CD4-positive, alpha-beta T cell (primary cell): ENCODE results near the gene KCNJ2. TPM values are rescaled to one million over a fixed set of nuclear protein-coding genes. Genes with fewer than 3 reads are reported as not detected.

Source experiments
- ATAC-seq: fragments of 200-7000 bp; cut with Tn5 transposase; one replicate; pipeline ENCODE4 v1.10.0; 2022; ENCODE audit warnings: mild to moderate bottlenecking; ENCODE audit not compliant: poor library complexity
- CTCF ChIA-PET: fragments of 350-600 bp; sonication (Branson Sonifier 250); formaldehyde crosslinking; loops from one replicate; lab custom pipeline; 2021; ENCODE audit warnings: antibody characterized with exemption, inconsistent platforms; lab: Charles Lee
- POLR2A ChIA-PET: fragments of 350-600 bp; sonication (Branson Sonifier 250); formaldehyde crosslinking; loops from one replicate; lab custom pipeline; 2021; ENCODE audit warnings: antibody characterized with exemption, inconsistent platforms; lab: Charles Lee
- DNase-seq, 14 experiments: peaks; one replicate each; pipeline ENCODE4 v3.0.0-alpha.2; 2013 to 2020; ENCODE audit warnings: mixed read lengths in 2 of 14
- H3K27ac ChIP-seq, 2 donors: one replicate each; pipeline versions ENCODE4 v1.5.1 to v1.7.0; 2013; ENCODE audit warnings: low read length in 2 of 2, low read depth in 1 of 2, mild to moderate bottlenecking in 1 of 2
- H3K27me3 ChIP-seq, 2 experiments: 1 replicate in 1 of 2; 2 replicates in 1 of 2; pipeline versions ENCODE4 v1.6.1 to v1.7.0; 2013; ENCODE audit warnings: low read length in 2 of 2, control low read depth in 1 of 2, mild to moderate bottlenecking in 1 of 2, moderate library complexity in 1 of 2; ENCODE audit not compliant: insufficient read depth in 2 of 2, control insufficient read depth in 1 of 2
- H3K36me3 ChIP-seq: one replicate; pipeline ENCODE4 v1.6.1; 2013; ENCODE audit warnings: low read length, control low read depth; ENCODE audit not compliant: insufficient read depth
- H3K4me1 ChIP-seq: one replicate; pipeline ENCODE4 v1.6.1; 2013; ENCODE audit warnings: low read length, control low read depth; ENCODE audit not compliant: insufficient read depth
- H3K4me3 ChIP-seq: one replicate; pipeline ENCODE4 v1.5.1; 2013; ENCODE audit warnings: mild to moderate bottlenecking, low read length, moderate library complexity
- H3K9me3 ChIP-seq, 2 experiments: 1 replicate in 1 of 2; 2 replicates in 1 of 2; pipeline versions ENCODE4 v1.6.1 to v1.7.0; 2013; ENCODE audit warnings: low read length in 2 of 2, mild to moderate bottlenecking in 2 of 2, control low read depth in 1 of 2, moderate library complexity in 1 of 2; ENCODE audit not compliant: control insufficient read depth in 1 of 2, insufficient read depth in 1 of 2
- H3K27ac Mint-ChIP-seq: one replicate; pipeline ENCODE4 v1.8.0; 2020; ENCODE audit warnings: mixed read lengths
- H3K27me3 Mint-ChIP-seq: one replicate; pipeline ENCODE4 v1.8.0; 2021; ENCODE audit warnings: mixed read lengths
- H3K36me3 Mint-ChIP-seq: one replicate; pipeline ENCODE4 v1.8.0; 2021; ENCODE audit warnings: low read depth, mixed read lengths
- H3K4me1 Mint-ChIP-seq: one replicate; pipeline ENCODE4 v1.8.0; 2021; ENCODE audit warnings: low read depth, mixed read lengths
- H3K4me3 Mint-ChIP-seq: one replicate; pipeline ENCODE4 v1.8.0; 2020; ENCODE audit warnings: mild to moderate bottlenecking, mixed read lengths
- H3K9me3 Mint-ChIP-seq: one replicate; pipeline ENCODE4 v1.8.0; 2020; ENCODE audit warnings: mixed read lengths
- intact Hi-C, 2 experiments: fragments of 100-400 bp; cut with DNase I in 1 of 2; cut with micrococcal nuclease in 1 of 2; formaldehyde crosslinking; loops; one replicate each; pipeline versions ENCODE4 v1.15.1 to v1.9.0; 2023 to 2025; cut with DNase I, micrococcal nuclease
- total RNA-seq, 174 experiments: library from RNA in 2 of 174; stranded (reverse) in 2 of 174; gene quantifications; one replicate each; pipeline ENCODE4 v1.2.3 and lab custom pipeline; 2021 to 2026
- TF ChIP-seq, protein P1 (sequence below): fragments of 200-600 bp; IDR thresholded peaks from one replicate; pipeline ENCODE4 v1.8.0; 2022; ENCODE audit warnings: antibody characterized with exemption, mild to moderate bottlenecking

KCNJ2 gene
- total RNA-seq, 2 experiments from 2014 or later = not detected

DNA sequence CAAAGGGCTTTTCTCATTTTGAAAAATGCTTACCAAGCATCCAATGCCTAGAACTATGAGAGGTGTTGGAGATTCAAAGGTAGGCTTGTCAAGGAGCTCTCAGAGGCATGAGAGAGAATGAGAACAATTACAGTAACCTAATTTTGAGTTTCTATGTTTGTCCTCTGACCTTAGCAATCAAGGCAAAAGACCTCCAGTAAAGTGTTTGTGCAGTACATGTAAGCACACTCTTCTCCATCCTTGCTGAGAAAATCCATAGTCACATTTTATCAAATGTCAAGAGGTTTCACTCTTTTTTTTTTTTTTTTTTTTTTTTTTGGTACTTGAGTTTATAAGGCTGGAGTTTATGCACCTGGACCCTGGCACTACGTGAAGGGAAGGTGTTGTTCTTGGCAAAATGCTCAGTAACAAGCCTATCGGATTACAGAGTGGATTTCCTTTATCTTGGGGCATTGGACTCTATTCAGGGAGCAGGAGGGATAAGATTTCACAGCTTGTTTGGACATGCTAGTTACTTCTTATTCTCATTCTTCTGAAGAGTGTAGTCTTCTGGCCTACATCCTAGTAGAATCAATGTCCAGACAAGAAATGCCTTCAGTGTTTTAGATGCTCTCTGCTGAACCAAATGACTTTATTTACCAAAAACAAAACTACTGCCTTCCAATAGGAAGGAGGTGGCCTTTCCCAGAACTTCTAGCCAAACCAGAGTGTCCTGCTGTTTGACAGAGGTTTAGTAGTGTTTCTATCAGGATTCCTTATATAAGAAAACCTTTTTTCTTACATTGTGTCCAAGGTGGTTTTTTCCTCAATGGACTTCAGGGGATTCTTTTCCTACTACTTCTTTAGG is 21.9 kb downstream of the KCNJ2 start:
- Histone ChIP-seq H3K4me3 (no peak overlapping the region), H3K36me3 (no peaks in the 10 kb centered on the region), H3K4me1 (no peaks in the 10 kb centered on the region), H3K9me3 (no peaks in the 10 kb centered on the region), H3K27me3 (no peaks in the 10 kb centered on the region), H3K27ac (no peak overlapping the region)
- intact Hi-C loops = no loop called here
- Mint-ChIP-seq H3K36me3 (no peaks in the 10 kb centered on the region), H3K9me3 (no peaks in the 10 kb centered on the region), H3K27ac (no peak overlapping the region), H3K4me3 (no peak overlapping the region), H3K4me1 (no peaks in the 10 kb centered on the region), H3K27me3 (no peaks in the 10 kb centered on the region)
- DNase-seq = no peak
- ATAC-seq = no peak
- ChIA-PET POLR2A (no interaction called here), CTCF (no interaction called here)
- TF ChIP-seq, protein P1, sequence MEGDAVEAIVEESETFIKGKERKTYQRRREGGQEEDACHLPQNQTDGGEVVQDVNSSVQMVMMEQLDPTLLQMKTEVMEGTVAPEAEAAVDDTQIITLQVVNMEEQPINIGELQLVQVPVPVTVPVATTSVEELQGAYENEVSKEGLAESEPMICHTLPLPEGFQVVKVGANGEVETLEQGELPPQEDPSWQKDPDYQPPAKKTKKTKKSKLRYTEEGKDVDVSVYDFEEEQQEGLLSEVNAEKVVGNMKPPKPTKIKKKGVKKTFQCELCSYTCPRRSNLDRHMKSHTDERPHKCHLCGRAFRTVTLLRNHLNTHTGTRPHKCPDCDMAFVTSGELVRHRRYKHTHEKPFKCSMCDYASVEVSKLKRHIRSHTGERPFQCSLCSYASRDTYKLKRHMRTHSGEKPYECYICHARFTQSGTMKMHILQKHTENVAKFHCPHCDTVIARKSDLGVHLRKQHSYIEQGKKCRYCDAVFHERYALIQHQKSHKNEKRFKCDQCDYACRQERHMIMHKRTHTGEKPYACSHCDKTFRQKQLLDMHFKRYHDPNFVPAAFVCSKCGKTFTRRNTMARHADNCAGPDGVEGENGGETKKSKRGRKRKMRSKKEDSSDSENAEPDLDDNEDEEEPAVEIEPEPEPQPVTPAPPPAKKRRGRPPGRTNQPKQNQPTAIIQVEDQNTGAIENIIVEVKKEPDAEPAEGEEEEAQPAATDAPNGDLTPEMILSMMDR = no peak

DNA sequence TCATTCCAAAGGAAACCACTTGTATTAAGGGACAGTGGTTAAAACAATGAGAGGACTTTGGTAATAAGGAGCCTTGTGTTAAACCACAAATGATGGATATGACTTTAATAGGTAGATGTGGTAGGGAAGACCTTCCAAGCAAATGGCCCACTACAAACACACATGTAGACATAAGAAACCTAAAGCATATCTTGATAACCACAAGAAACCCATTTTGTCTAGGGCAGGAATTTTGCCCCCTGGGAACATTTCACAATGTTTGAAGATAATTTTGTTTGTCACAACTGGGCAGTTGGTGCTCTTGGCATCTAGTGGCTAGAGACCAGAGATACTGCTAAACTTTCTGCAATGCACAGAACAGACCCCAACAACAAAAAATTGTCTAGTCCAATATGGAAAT is 25.8 kb downstream of the KCNJ2 start:
- DNase-seq (no peak), ATAC-seq (no peak)
- H3K9me3 Mint-ChIP-seq = peaks cover 3% of the 10 kb centered on the region
- Histone ChIP-seq H3K4me1 (no peaks in the 10 kb centered on the region), H3K4me3 (no peak overlapping the region), H3K36me3 (no peaks in the 10 kb centered on the region), H3K9me3 (no peaks in the 10 kb centered on the region), H3K27me3 (no peaks in the 10 kb centered on the region), H3K27ac (no peak overlapping the region)
- POLR2A ChIA-PET = no interaction called here
- H3K4me3 Mint-ChIP-seq = no peak overlapping the region
- H3K36me3 Mint-ChIP-seq = no peaks in the 10 kb centered on the region
- no peaks in the 10 kb centered on the region for H3K27me3 Mint-ChIP-seq
- TF ChIP-seq, protein P1 = no peak
- CTCF ChIA-PET = no interaction called here
- no peak overlapping the region for H3K27ac Mint-ChIP-seq
- intact Hi-C loops = no loop called here
- H3K4me1 Mint-ChIP-seq = no peaks in the 10 kb centered on the region

GRCh38 chr17:70201872-70202419 is 32.6 kb downstream of the KCNJ2 start:
- TF ChIP-seq, protein P1 = no peak
- no peaks in the 10 kb centered on the region for H3K36me3 ChIP-seq
- Mint-ChIP-seq H3K4me1 (no peaks in the 10 kb centered on the region), H3K27me3 (no peaks in the 10 kb centered on the region), H3K27ac (no peak overlapping the region), H3K4me3 (no peak overlapping the region), H3K9me3 (peaks cover 3% of the 10 kb centered on the region), H3K36me3 (no peaks in the 10 kb centered on the region)
- no peaks in the 10 kb centered on the region for H3K4me1 ChIP-seq
- no peak overlapping the region for H3K4me3 ChIP-seq
- no peak overlapping the region for H3K27ac ChIP-seq
- no peaks in the 10 kb centered on the region for H3K9me3 ChIP-seq
- DNase-seq (no peak), ATAC-seq (no peak)
- ChIA-PET CTCF (no interaction called here), POLR2A (no interaction called here)
- H3K27me3 ChIP-seq = no peaks in the 10 kb centered on the region
- intact Hi-C loops = no loop called here
